Common myeloid progenitor, CD34-positive (primary cell): ENCODE data around the gene VRK1.
"Not testable (repeated sequence)": the region's sequence is repeated elsewhere in the genome, so short reads cannot be mapped to it uniquely, and the experiment has no call there.

Source experiments
- CTCF ChIA-PET: fragments of 350-600 bp; sonication (Branson Sonifier 250); formaldehyde crosslinking; loops from one replicate; lab custom pipeline; 2021; ENCODE audit warnings: antibody characterized with exemption; lab: Charles Lee
- POLR2A ChIA-PET: fragments of 350-600 bp; sonication (Branson Sonifier 250); formaldehyde crosslinking; loops from one replicate; lab custom pipeline; 2021; ENCODE audit warnings: antibody characterized with exemption; lab: Charles Lee
- DNase-seq, 3 donors: peaks; one replicate each; pipeline versions ENCODE4 v3.0.0 to v3.0.0-alpha.2; 2013
- H3K27ac ChIP-seq, 2 experiments: 1 replicate in 1 of 2; 2 replicates in 1 of 2; pipeline ENCODE4 v1.7.0; 2013; ENCODE audit warnings: inconsistent platforms in 2 of 2, low read length in 2 of 2, mild to moderate bottlenecking in 2 of 2, low read depth in 1 of 2, moderate library complexity in 1 of 2; ENCODE audit not compliant: severe bottlenecking in 2 of 2, insufficient read depth in 1 of 2, poor library complexity in 1 of 2
- H3K27me3 ChIP-seq, 5 experiments: replicated peaks in 2 of 5; 1 replicate in 3 of 5; 2 replicates in 2 of 5; pipeline versions ENCODE4 v1.6.1 to v1.7.0; 2013; ENCODE audit warnings: low read length in 4 of 5, mild to moderate bottlenecking in 2 of 5, moderate library complexity in 2 of 5, inconsistent platforms in 1 of 5; ENCODE audit not compliant: insufficient read depth in 5 of 5, control insufficient read depth in 4 of 5
- H3K36me3 ChIP-seq, 4 experiments: 1 replicate in 2 of 4; 2 replicates in 2 of 4; pipeline versions ENCODE4 v1.6.1 to v1.7.0; 2013; ENCODE audit warnings: low read length in 3 of 4, control low read depth in 1 of 4, mild to moderate bottlenecking in 1 of 4; ENCODE audit not compliant: control insufficient read depth in 4 of 4, insufficient read depth in 4 of 4
- H3K4me1 ChIP-seq, 4 experiments: 1 replicate in 3 of 4; 2 replicates in 1 of 4; pipeline versions ENCODE4 v1.6.1 to v1.7.1; 2013; ENCODE audit warnings: low read length in 3 of 4, mild to moderate bottlenecking in 3 of 4, control low read depth in 1 of 4, inconsistent platforms in 1 of 4, moderate library complexity in 1 of 4; ENCODE audit not compliant: control insufficient read depth in 4 of 4, insufficient read depth in 4 of 4; ENCODE audit errors: control extremely low read depth in 1 of 4
- H3K4me3 ChIP-seq, 7 experiments: 1 replicate in 4 of 7; 2 replicates in 3 of 7; pipeline versions ENCODE4 v1.5.1 to v1.7.0; 2013; ENCODE audit warnings: mild to moderate bottlenecking in 7 of 7, low read length in 6 of 7, moderate library complexity in 6 of 7, inconsistent platforms in 2 of 7, low read depth in 2 of 7, control low read depth in 1 of 7; ENCODE audit not compliant: insufficient read depth in 4 of 7, control insufficient read depth in 1 of 7; ENCODE audit errors: extremely low read depth in 1 of 7
- H3K9me3 ChIP-seq, 5 experiments: 1 replicate in 4 of 5; 2 replicates in 1 of 5; pipeline versions ENCODE4 v1.6.1 to v1.7.1; 2013; ENCODE audit warnings: low read length in 4 of 5, mild to moderate bottlenecking in 2 of 5, inconsistent platforms in 1 of 5, low read depth in 1 of 5, moderate library complexity in 1 of 5; ENCODE audit not compliant: control insufficient read depth in 4 of 5, insufficient read depth in 2 of 5; ENCODE audit errors: control extremely low read depth in 1 of 5
- WGBS: methylation state at CpG from one replicate; pipeline ENCODE4 v1.1.5; 2013; ENCODE audit not compliant: insufficient coverage; 5-methylcytosine and 5-hydroxymethylcytosine counted together

Gene VRK1

DNA sequence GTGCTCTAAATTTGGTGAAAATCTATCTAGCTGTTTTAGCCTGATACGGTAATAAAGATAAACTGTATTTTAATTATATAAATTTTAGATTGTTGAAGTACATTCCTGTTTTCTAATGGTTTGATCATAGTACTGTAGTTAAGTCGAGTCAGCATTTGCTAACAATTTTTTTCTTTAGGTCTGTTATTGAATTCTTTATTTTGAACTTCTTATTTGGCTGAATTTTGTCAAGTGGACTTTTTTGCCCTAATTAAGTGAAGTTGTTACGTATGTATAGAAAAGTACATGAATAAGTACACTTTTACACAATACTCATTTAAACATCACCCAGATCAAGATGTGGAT lies 66.8 kb downstream of the VRK1 start:
- ChIA-PET POLR2A (no interaction called here), CTCF (interaction anchor here (3.8 kb wide), 1 partner anchor 11 kb away, joined by 15 read pairs; no protein-coding TSS in a partner anchor)
- Histone ChIP-seq H3K36me3 (peaks cover 3 to 22% (median 6%) of the 10 kb centered on the region in 4 experiments), H3K27ac (no peak overlapping the region), H3K4me3 (no peak overlapping the region), H3K4me1 (no peaks in the 10 kb centered on the region), H3K9me3 (peaks cover 0 to 4% (median 0%) of the 10 kb centered on the region in 5 experiments), H3K27me3 (no peaks in the 10 kb centered on the region)
- no peak for DNase-seq
- WGBS: no CpG with 5 or more reads among the region's 3 CpGs

DNA sequence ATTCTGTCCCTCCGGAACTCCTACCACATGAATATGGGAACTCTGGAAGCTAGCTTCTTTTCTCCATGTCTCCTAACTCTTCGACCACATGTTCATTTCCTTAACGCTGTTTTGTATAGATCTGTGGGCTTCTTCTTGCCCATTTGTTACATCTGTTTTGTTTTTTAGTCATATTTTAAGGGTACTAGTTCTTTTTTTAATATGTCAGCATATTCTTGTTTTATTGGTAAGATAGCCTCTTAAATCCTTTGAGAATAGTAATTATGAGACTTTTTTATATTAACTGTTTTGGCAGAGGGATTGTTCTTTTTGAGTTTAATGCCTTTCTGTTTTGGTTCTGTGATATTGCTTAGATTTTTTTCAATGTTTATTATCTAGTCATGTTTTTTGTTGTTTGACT lies 70.5 kb downstream of the VRK1 start:
- Histone ChIP-seq H3K4me1 (no peaks in the 10 kb centered on the region), H3K4me3 (no peak overlapping the region), H3K9me3 (peaks cover 0 to 4% (median 0%) of the 10 kb centered on the region in 5 experiments), H3K27ac (no peak overlapping the region), H3K27me3 (no peaks in the 10 kb centered on the region), H3K36me3 (peaks cover 0 to 27% (median 6%) of the 10 kb centered on the region in 4 experiments)
- DNase-seq: no peak
- CTCF ChIA-PET: no interaction called here
- POLR2A ChIA-PET: interaction anchor here (0.7 kb wide), 1 partner anchor 308 kb away, joined by 4 read pairs; no protein-coding TSS in a partner anchor
- 100% methylated on average over 1 of the region's 3 CpGs for WGBS

DNA sequence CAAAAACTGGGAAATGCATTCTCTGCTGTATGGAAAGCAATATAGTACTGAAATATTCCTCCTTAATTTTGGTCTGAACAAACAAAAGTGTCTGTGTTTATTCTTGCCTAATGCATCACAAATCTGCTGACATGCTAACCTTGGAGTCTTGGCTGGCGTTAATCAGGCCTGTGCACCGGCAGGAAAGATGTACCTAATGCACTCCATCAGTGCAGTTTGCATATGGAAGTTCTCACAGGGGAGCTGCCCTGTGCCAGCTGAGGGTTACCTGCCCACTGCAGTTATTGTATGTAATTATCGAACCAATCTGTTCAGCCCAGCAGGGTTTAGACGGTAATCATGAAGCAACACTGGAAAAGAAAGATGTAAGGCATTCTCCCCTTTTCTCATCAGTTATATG lies 76.9 kb downstream of the VRK1 start:
- H3K9me3 ChIP-seq: no peaks in the 10 kb centered on the region
- H3K4me3 ChIP-seq: no peak overlapping the region
- ChIA-PET POLR2A (no interaction called here), CTCF (interaction anchor here (1.6 kb wide), 1 partner anchor 14 kb away, joined by 3 read pairs; no protein-coding TSS in a partner anchor)
- no peak overlapping the region for H3K27ac ChIP-seq
- WGBS: 94% methylated on average over 3 of the region's 4 CpGs
- H3K27me3 ChIP-seq: no peaks in the 10 kb centered on the region
- H3K4me1 ChIP-seq: no peaks in the 10 kb centered on the region
- no peak for DNase-seq
- H3K36me3 ChIP-seq: peaks cover 0 to 28% (median 2%) of the 10 kb centered on the region in 4 experiments

DNA sequence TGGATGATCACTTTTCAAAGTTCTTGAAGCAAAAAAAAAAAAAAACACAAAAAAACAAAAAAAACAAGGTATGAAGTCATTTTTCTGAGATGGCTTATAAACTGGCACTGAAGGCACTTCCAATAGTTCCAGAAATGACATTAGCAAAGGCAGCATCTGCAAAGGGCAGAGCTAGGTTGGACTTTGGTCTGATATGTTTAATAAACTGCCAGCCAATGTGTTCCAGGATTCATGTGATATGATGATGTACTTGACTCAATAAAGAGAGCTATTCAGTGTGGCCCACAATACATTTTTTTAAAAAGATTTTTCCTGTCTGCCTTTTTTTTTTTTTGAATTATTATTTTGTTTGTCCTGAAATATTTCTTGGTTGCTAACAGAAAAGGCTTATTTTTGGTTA lies 79.6 kb downstream of the VRK1 start:
- H3K4me1 ChIP-seq: no peaks in the 10 kb centered on the region
- H3K36me3 ChIP-seq: peaks cover 0 to 34% (median 6%) of the 10 kb centered on the region in 4 experiments
- no peaks in the 10 kb centered on the region for H3K9me3 ChIP-seq
- ChIA-PET POLR2A (no interaction called here), CTCF (no interaction called here)
- no peaks in the 10 kb centered on the region for H3K27me3 ChIP-seq
- no peak overlapping the region for H3K4me3 ChIP-seq
- no peak for DNase-seq
- H3K27ac ChIP-seq: no peak overlapping the region

DNA sequence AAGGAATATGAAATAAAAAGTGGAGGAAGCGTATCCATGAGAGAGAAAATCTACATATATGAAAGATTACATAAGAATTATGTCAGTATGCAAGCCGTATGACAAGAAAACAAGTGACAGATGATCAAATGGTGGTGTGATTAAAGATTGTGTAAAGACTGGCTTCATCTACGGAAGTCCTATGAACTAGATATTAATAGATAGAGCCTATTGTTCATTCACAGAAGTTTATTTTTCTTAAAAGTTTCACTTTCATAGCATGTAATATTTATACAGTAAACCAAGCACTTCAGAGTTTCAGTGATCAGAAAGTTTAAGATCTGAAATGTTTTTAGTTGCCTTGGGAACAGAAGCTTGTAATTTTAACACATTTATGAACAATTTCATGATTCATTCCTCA lies 84.5 kb downstream of the VRK1 start:
- Histone ChIP-seq H3K27me3 (no peaks in the 10 kb centered on the region), H3K27ac (no peak overlapping the region), H3K9me3 (peaks cover 0 to 3% (median 2%) of the 10 kb centered on the region in 5 experiments), H3K4me1 (no peaks in the 10 kb centered on the region), H3K36me3 (peaks cover 7 to 30% (median 10%) of the 10 kb centered on the region in 4 experiments), H3K4me3 (no peak overlapping the region)
- no CpG with 5 or more reads among the region's 3 CpGs for WGBS
- ChIA-PET POLR2A (no interaction called here), CTCF (no interaction called here)
- DNase-seq: no peak

DNA sequence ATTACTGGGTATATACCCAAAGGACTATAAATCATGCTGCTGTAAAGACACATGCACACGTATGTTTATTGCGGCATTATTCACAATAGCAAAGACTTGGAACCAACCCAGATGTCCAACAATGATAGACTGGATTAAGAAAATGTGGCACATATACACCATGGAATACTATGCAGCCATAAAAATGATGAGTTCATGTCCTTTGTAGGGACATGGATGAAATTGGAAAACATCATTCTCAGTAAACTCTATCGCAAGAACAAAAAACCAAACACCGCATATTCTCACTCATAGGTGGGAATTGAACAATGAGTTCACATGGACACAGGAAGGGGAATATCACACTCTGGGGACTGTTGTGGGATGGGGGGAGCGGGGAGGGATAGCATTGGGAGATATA lies 86.8 kb downstream of the VRK1 start:
- POLR2A ChIA-PET, H3K27ac ChIP-seq, H3K4me1 ChIP-seq, CTCF ChIA-PET, DNase-seq, H3K9me3 ChIP-seq, H3K4me3 ChIP-seq, H3K27me3 ChIP-seq: not testable (repeated sequence)
- no CpG with 5 or more reads among the region's 5 CpGs for WGBS
- peaks cover 7 to 26% (median 11%) of the 10 kb centered on the region in 4 experiments for H3K36me3 ChIP-seq

DNA sequence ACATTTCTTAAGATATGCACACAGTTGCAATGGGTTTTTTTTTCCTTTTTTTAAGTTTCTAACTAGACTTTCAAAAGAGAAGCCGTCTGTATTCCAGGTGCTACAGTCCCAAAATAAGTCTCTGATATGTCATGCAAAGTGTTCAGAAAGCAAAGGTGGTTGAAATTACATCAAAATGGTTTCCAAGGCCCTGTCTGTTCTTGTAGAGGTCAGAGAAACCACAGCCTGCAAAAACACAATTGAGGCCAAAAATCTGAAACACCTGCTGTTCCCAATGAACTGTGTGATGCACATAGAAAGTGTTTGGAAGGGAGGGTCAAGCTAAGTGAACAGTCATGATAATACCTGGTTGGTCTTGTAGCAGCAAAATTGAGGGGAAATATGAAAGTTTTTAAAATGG lies 91.0 kb downstream of the VRK1 start:
- peaks cover 0 to 8% (median 4%) of the 10 kb centered on the region in 4 experiments for H3K36me3 ChIP-seq
- ChIA-PET CTCF (no interaction called here), POLR2A (no interaction called here)
- H3K27me3 ChIP-seq: no peaks in the 10 kb centered on the region
- no CpG with 5 or more reads among the region's 1 CpG for WGBS
- no peaks in the 10 kb centered on the region for H3K9me3 ChIP-seq
- no peak for DNase-seq
- no peak overlapping the region for H3K4me3 ChIP-seq
- no peak overlapping the region for H3K27ac ChIP-seq
- no peaks in the 10 kb centered on the region for H3K4me1 ChIP-seq
